ENCODE results near the gene TENT4A. TPM values are rescaled to one million over a fixed set of nuclear protein-coding genes. Genes with fewer than 3 reads are reported as not detected.

TENT4A gene
- total and polyA plus RNA-seq, 2 of the 13 experiments (the other 11 are each of a cell fraction or from before 2014, with no cell fraction given), result 6.3 to 13.3 TPM

GRCh38 chr5:6712142-6712576 is 1.1 kb upstream of the TENT4A start (continued):
- TF ChIP-seq PAXIP1 (CRISPR knock-in tag; conservative IDR thresholded peaks at IDR 0.05) (peak; percentile 13; the same call in 1 of the 2 replicates), ZNF335 (CRISPR knock-in tag; IDR thresholded peaks at IDR 0.05) (peak; percentile 57; the same call in 1 of the 2 replicates), ZNF839 (CRISPR knock-in tag; IDR thresholded peaks at IDR 0.05; ENCODE audit: borderline replicate concordance) (no peak)

GRCh38 chr5:6712577-6713273 is 507 bp upstream of the TENT4A start:
- in situ Hi-C loops (cut with HindIII; ENCODE audit: extremely low pct_ligation_motif_present, low pct_unique_long_range_greater_than_20kb), result loop anchor here (5.0 kb wide), 1 partner anchor 80 kb away; the partner anchor contains the start of genes NSUN2 and SRD5A1
- BruUV-seq (replicated peaks), result no TSS peak
- Histone ChIP-seq H3K4me2 (ENCODE audit: low read depth, low read length) (peak overlapping the region; percentile 93), H3K79me2 (ENCODE audit: insufficient read depth, low read length) (peaks cover 34% of the 10 kb centered on the region), H3K9me3 (ENCODE audit: low read length) (no peaks in the 10 kb centered on the region), H3K4me1 (ENCODE audit: insufficient read depth, low read length) (peaks cover 54% of the 10 kb centered on the region), H2AFZ (ENCODE audit: low read length) (no peak overlapping the region), H3K27me3 (ENCODE audit: control insufficient read depth in 1 of 2, insufficient read depth in 2 of 2, low read length in 2 of 2) (no peaks in the 10 kb centered on the region; a peak in 1 of 5 replicates), H4K20me1 (ENCODE audit: insufficient read depth, low read length) (peaks cover 32% of the 10 kb centered on the region), H3K36me3 (replicated peaks in 1 of 2; ENCODE audit: control insufficient read depth in 1 of 2, insufficient read depth in 2 of 2, low read length in 2 of 2) (peaks cover 2% of the 10 kb centered on the region in 2 experiments; a peak in 3 of 5 replicates), H3K27ac (ENCODE audit: extremely low read length, insufficient read depth, low read length) (peak overlapping the region; percentile 95), H3K9ac (ENCODE audit: insufficient read depth, low read depth, low read length) (peak overlapping the region; percentile 88), H3K4me3 (replicated peaks in 1 of 3; ENCODE audit: insufficient read depth in 1 of 3, low read depth in 2 of 3, low read length in 3 of 3) (peak overlapping the region; percentile 64 to 79 (median 65))
- POLR2A ChIA-PET, result interaction anchor here (1.0 to 1.9 kb wide), 4 partner anchors 17 to 80 kb away, joined by 3 to 13 read pairs (median 6); partner anchors contain the start of genes NSUN2 and SRD5A1
- peak; percentile 86 for ATAC-seq
- no peak for FAIRE-seq
- 0% methylated on average over 13 of the region's 85 CpGs for WGBS (ENCODE audit: low lambda C conversion rate)
- DNase-seq (ENCODE audit: low spot score), result peak; percentile 92
- intact Hi-C loops (cut with micrococcal nuclease; ENCODE audit: unreplicated experiment), result loop anchor here (1.0 kb wide), 1 partner anchor 77 kb away; no protein-coding TSS in a partner anchor
- CTCF ChIA-PET (ENCODE audit: low intra/inter-chr PET ratio, low total read pairs), result no interaction called here
- TF ChIP-seq ZNF24 (IDR thresholded peaks at IDR 0.05) (no peak), MLXIP (CRISPR knock-in tag; IDR thresholded peaks at IDR 0.05; ENCODE audit: borderline replicate concordance) (peak; percentile 85; the same call in 1 of the 2 replicates), ZGPAT (CRISPR knock-in tag; IDR thresholded peaks at IDR 0.05) (peak; percentile 54; the same call in 1 of the 2 replicates), NKX3-1 (CRISPR knock-in tag; IDR thresholded peaks at IDR 0.05) (peak; percentile 82; the same call in 1 of the 2 replicates), ZNF124 (CRISPR knock-in tag; IDR thresholded peaks at IDR 0.05) (peak; percentile 65; the same call in 1 of the 2 replicates), GABPA (IDR thresholded peaks at IDR 0.05; ENCODE audit: low read depth, low read length) (no peak), GABPA (CRISPR knock-in tag; IDR thresholded peaks at IDR 0.05; ENCODE audit: low read depth) (no peak), PHB2 (IDR thresholded peaks at IDR 0.05; ENCODE audit: partially characterized antibody) (no peak), REL (CRISPR knock-in tag; conservative IDR thresholded peaks at IDR 0.05) (peak; percentile 92), ZNF746 (CRISPR knock-in tag; IDR thresholded peaks at IDR 0.05) (peak; percentile 89), ZNF121 (CRISPR knock-in tag; IDR thresholded peaks at IDR 0.05) (peak; percentile 92), ZFY (CRISPR knock-in tag; IDR thresholded peaks at IDR 0.05) (peak; percentile 98)

All from HepG2 (cell line).